Neutrophil (primary cell): Measurements from ENCODE around the gene EXOC3.

Experiments
- H3K27ac ChIP-seq: fragments of 200-600 bp; sonication (generic); 2 replicates; pipeline ENCODE4 v1.5.1; 2016; ENCODE audit warnings: mild to moderate bottlenecking, moderate library complexity
- H3K27me3 ChIP-seq: fragments of 200-600 bp; sonication (generic); 2 replicates; pipeline ENCODE4 v1.6.0; 2016; ENCODE audit warnings: mild to moderate bottlenecking
- H3K36me3 ChIP-seq: fragments of 200-600 bp; sonication (generic); 2 replicates; pipeline ENCODE4 v1.5.1; 2017
- H3K4me1 ChIP-seq, 2 experiments: fragments of 200-600 bp in 1 of 2; sonication (generic) in 1 of 2; 1 replicate in 1 of 2; 2 replicates in 1 of 2; pipeline versions ENCODE4 v1.5.1 to v1.6.1; 2013 to 2016; ENCODE audit warnings: low read depth in 1 of 2, low read length in 1 of 2, mild to moderate bottlenecking in 1 of 2, moderate library complexity in 1 of 2; ENCODE audit not compliant: control insufficient read depth in 1 of 2, insufficient read depth in 1 of 2
- H3K4me3 ChIP-seq, 2 experiments: fragments of 200-600 bp in 1 of 2; sonication (generic) in 1 of 2; 1 replicate in 1 of 2; 2 replicates in 1 of 2; pipeline ENCODE4 v1.5.1; 2013 to 2016; ENCODE audit warnings: low read depth in 1 of 2, low read length in 1 of 2, mild to moderate bottlenecking in 1 of 2, moderate library complexity in 1 of 2
- H3K9me3 ChIP-seq: fragments of 200-600 bp; sonication (generic); 2 replicates; pipeline ENCODE4 v1.5.1; 2016
- TF ChIP-seq, protein P1 (sequence below): fragments of 200-600 bp; sonication (generic); IDR thresholded peaks from 2 replicates; pipeline ENCODE4 v1.5.1; 2016; ENCODE audit warnings: antibody characterized with exemption

EXOC3 gene

DNA sequence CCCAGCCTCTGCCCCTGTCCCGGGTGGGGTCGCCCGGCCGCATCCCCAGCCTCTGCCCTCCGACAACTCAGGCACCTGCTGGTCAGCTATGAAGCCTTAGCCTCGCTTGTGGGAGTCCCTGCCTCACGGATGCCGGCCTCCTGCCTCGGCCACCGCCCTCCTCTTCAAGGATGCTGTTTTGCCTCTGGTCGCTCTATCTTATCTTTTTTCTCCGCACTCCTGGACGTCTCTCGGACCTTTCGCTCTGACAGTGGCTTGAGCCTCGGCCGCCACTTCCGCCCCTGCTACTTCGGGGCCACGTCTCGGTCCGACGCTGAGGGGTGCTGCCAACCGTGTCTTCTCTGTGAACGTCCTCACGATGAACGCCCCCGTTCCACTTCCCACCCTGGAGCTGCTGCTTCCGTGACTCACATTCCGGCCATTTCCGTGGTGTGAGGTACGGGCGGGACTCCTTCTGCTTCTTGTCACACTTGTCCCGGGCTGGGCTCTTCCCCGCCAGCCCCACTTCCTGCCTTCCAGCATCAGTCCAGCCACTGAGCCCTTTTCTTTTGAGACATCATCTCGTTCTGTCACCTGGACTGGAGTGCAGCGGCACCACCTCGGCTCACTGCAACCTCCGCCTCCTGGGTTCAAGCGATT is 55.0 kb downstream of the EXOC3 start:
- Histone ChIP-seq H3K27me3 (peaks cover 73% of the 10 kb centered on the region), H3K36me3 (no peaks in the 10 kb centered on the region), H3K9me3 (no peaks in the 10 kb centered on the region)

DNA sequence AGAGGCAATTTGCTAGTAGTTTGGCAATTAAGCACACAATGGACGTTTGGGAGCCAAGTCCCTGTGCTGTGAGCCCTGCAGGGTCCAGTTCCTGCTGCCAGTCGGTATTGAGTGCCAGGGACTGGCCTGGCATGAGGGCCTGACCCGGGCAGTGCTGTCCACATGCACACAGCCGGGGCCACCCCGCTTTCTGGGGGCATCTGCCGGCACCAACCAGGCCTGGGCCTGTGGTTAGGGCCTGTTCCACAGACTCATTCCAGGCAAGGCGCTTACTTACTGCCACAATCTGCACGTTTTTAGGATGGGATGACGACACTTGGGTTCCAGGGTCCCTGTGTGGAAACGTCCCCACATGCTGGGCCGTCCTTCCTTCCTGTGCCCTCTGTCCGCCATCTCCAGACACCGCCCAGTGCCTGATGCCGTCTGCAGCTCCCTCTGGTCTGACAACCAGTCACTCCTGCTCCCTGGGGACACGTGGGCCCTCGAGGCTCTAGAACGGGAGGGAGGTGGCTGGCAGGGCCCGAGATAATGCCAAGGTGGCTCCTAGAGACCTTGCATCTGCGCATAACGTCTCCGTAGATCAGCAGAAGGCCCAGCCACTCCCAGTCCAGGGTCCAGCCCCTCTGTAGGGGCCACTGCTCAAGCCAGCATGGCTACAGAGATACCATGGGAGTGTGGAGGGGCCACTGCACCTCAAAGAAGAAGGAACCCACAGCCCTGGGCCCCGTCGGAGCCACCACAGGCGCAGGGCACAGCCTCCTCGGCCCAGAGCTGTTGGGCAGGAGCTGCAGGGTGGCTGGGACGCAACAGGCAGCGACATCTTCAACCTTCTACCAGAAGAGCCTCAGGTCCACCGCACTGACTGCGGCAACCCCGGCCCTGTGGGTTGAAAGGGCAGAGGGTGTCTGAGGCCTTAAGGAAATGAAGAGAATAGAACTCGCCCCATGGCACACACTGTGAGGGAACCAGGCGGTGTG is 56.5 kb downstream of the EXOC3 start:
- Histone ChIP-seq H3K27ac (no peak overlapping the region), H3K9me3 (no peaks in the 10 kb centered on the region), H3K4me3 (no peak overlapping the region), H3K4me1 (no peaks in the 10 kb centered on the region), H3K36me3 (no peaks in the 10 kb centered on the region), H3K27me3 (peaks cover 68% of the 10 kb centered on the region)
- TF ChIP-seq, protein P1, sequence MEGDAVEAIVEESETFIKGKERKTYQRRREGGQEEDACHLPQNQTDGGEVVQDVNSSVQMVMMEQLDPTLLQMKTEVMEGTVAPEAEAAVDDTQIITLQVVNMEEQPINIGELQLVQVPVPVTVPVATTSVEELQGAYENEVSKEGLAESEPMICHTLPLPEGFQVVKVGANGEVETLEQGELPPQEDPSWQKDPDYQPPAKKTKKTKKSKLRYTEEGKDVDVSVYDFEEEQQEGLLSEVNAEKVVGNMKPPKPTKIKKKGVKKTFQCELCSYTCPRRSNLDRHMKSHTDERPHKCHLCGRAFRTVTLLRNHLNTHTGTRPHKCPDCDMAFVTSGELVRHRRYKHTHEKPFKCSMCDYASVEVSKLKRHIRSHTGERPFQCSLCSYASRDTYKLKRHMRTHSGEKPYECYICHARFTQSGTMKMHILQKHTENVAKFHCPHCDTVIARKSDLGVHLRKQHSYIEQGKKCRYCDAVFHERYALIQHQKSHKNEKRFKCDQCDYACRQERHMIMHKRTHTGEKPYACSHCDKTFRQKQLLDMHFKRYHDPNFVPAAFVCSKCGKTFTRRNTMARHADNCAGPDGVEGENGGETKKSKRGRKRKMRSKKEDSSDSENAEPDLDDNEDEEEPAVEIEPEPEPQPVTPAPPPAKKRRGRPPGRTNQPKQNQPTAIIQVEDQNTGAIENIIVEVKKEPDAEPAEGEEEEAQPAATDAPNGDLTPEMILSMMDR = no peak

More for the DNA sequence above, 55.0 kb downstream of the EXOC3 start:
- Histone ChIP-seq H3K4me3 (no peak overlapping the region), H3K27ac (no peak overlapping the region), H3K4me1 (no peaks in the 10 kb centered on the region)
- TF ChIP-seq, protein P1 = no peak

DNA sequence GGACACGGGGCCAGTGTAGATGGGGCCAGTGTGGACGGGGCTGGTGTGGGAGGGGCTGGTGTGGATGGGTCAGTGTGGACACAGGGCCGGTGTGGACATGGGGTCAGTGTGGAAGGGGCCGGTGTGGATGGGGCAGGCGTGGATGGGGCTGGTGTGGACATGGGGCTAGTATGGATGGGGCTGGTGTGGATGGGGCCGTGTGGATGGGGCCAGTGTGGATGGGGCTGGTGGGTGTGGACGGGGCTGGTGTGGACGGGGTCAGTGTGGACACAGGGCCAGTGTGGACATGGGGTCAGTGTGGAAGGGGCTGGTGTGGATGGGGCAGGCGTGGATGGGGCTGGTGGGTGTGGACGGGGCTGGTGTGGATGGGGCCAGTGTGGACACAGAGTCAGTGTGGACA is 57.5 kb downstream of the EXOC3 start:
- Histone ChIP-seq H3K27ac (no peak overlapping the region), H3K27me3 (peaks cover 68% of the 10 kb centered on the region), H3K9me3 (no peaks in the 10 kb centered on the region), H3K4me3 (no peak overlapping the region), H3K4me1 (no peaks in the 10 kb centered on the region), H3K36me3 (no peaks in the 10 kb centered on the region)
- TF ChIP-seq, protein P1 = no peak

DNA sequence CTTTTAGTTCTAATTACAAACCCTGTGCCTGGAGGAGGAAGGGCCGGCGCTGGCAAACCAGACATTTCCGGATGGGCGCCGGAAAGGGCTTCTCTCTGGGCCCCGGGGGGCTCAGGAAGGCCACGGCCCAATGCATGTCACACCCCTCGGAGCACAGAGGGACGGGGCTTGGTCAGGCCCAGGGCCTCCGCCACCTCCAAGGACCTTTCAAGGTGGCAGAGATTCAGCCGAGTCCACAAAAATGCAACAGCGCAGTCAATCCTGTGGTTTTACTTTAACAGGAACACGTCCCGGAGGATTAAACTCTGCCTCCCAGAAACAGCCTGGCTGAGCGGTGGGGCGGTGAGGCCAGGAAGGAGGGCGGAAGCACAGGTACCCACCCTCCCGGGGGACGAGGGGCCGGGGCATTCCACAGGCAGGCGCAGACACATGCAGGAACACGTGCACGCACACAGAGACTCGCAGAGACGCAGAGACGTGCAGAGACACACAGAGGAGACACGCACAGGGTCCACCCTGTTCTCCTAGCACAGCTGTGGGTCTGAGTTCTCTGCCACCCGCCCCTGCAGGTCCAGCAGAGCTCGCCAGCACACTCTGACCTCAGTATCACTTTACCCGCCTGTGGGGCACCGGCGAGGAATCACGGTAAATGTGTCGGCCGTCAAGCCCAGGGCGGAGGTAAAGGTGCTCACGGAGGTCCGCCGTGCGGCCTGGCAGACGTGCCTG is 58.3 kb downstream of the EXOC3 start:
- no peak overlapping the region for H3K27ac ChIP-seq
- H3K9me3 ChIP-seq = no peaks in the 10 kb centered on the region
- no peaks in the 10 kb centered on the region for H3K36me3 ChIP-seq
- no peaks in the 10 kb centered on the region for H3K4me1 ChIP-seq
- peaks cover 63% of the 10 kb centered on the region for H3K27me3 ChIP-seq
- TF ChIP-seq, protein P1 = no peak
- no peak overlapping the region for H3K4me3 ChIP-seq

DNA sequence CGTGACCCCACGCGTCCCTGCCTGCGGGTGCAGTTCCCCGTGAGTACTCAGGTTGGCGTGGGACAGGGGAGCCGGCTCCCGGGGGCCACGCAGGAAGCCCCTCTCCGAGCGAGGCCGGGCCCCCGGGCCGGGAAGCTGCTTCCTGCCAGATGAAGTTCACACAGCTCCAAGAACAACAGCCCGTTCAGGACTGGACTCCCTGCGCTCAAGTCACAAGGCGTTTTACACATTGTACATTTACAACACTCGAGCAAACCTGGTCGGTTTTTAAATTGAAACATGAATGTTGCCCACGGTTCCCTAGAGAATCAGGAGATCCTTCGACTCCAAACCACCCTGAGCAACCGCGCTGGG is 58.8 kb downstream of the EXOC3 start:
- Histone ChIP-seq H3K9me3 (no peaks in the 10 kb centered on the region), H3K36me3 (no peaks in the 10 kb centered on the region), H3K4me3 (no peak overlapping the region), H3K27ac (no peak overlapping the region), H3K27me3 (peaks cover 60% of the 10 kb centered on the region), H3K4me1 (no peaks in the 10 kb centered on the region)
- TF ChIP-seq, protein P1 = no peak
